ENCODE measurements around the gene GRAP. TPM values are rescaled to one million over a fixed set of nuclear protein-coding genes. Genes with fewer than 3 reads are reported as not detected.

Gene GRAP
- total and polyA plus RNA-seq, 2 donors, result 22.5 to 41.9 TPM

DNA sequence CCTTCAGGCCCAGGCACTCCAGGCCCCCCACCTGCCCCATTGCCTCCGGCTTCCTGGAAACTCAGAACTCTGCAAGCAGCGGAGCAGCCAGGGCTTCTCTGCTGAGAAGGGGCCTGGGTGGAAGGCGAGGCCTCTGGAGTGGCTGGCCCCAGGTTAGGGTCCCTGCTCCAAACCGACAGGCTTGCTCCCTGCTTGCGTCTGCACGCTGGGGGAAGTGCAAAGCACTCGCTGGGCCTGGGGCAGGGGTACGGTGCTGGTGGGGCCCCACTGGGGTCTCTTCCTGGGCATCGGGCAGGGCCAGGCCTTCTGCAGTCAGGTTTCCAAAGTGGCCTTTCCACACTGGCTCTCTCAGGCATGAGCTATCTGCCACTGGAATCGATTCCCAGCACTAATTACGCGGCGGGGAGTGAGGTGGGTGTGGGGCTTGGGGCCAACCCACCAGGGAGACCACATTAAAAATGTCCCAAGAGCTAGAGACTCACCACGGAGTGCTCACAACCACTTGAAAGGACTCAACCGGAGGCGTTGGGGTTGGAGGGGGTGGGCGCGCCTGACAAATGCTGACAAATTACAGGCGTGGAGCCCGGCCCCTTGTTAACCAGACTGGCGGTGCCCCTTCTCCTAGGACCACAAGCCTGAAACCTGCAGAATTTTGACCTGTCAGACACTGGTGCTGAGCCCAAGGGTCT is 60.1 kb downstream of the GRAP start:
- H3K9me3 ChIP-seq (ENCODE audit: control insufficient read depth in 2 of 2, insufficient read depth in 1 of 2, low read length in 1 of 2), result no peaks in the 10 kb centered on the region
- 42% methylated on average over 21 of the region's 21 CpGs for WGBS
- no peak overlapping the region for H3K4me3 ChIP-seq (ENCODE audit: low read length in 2 of 2)
- H3K27me3 ChIP-seq (ENCODE audit: control insufficient read depth in 2 of 2, insufficient read depth in 1 of 2, low read length in 1 of 2), result peaks cover 0 to 7% of the 10 kb centered on the region in 2 donors
- peaks cover 3 to 8% of the 10 kb centered on the region in 2 donors for H3K4me1 ChIP-seq (ENCODE audit: control insufficient read depth in 2 of 2, insufficient read depth in 2 of 2, low read length in 2 of 2)
- no peak for DNase-seq (ENCODE audit: low read depth in 6 of 9, low spot score in 9 of 9)
- H3K36me3 ChIP-seq (ENCODE audit: control insufficient read depth in 2 of 2, insufficient read depth in 2 of 2, low read length in 1 of 2), result peaks cover 0 to 15% of the 10 kb centered on the region in 2 donors
- no peak overlapping the region for H3K27ac ChIP-seq (ENCODE audit: low read depth in 1 of 2, low read length in 1 of 2)

DNA sequence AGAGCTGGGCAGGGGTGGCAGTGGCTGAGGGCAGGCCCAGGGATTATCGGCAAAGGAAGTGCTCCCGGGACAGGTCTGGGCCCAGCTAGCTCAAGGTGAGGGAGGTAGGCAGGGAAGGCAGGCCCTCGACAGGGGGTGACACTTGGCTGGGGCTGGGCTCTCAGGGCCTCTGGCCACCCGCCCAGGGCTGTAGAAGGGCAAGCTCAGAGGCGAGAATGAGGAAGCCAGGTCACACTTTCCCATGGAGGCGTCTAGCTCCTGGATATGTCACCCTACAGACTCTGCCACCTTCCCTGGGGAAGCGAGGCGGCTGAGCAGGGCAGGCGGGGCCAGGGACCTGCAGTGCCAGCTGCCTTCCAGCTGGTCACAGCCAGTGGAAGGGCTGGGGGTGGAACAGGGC is 61.3 kb downstream of the GRAP start:
- WGBS, result 96% methylated on average over 9 of the region's 9 CpGs
- peaks cover 3 to 8% of the 10 kb centered on the region in 2 donors for H3K4me1 ChIP-seq (ENCODE audit: control insufficient read depth in 2 of 2, insufficient read depth in 2 of 2, low read length in 2 of 2)

DNA sequence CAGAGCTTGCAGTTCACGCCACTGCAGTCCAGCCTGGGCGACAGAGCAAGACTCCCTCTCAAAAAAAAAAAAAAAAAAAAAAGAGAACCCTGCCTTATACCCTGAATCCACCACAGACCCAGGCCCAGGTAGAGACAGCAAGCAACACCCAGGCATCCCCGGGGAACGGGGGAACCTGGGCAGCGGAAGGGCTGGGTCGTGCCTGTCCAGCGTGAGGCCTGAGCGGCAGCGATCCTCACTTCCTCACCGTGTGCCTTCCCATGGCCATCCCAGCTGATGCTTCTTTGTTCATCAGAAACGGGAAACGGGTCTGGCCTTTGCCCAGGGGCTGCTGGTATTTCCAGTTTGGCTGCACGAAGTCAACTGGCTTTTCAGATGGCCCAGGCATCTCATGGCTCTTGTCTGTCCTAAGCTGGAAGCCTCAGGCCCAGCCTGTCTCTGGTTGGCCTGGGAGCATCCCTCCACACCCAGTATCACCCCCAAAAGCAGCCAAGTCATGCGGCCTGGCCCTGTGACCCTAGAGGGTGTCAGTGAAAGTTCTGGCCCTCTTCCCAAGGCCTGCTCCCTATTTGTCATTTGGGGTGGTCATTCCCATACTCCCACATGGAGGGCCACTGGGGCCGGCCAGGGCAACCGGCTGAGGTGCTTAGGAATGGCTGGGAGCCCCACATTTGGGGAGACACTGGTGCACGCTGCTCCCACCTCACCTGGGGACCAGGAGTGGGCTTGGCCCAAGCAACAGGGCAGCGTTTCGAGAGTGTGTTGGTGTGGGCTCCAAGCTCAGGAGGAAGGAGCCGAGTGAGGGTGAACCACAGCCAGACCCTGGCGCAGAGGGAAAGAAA is 62.3 kb downstream of the GRAP start:
- H3K4me3 ChIP-seq (ENCODE audit: low read length in 2 of 2), result no peak overlapping the region
- H3K4me1 ChIP-seq (ENCODE audit: control insufficient read depth in 2 of 2, insufficient read depth in 2 of 2, low read length in 2 of 2), result peaks cover 3 to 8% of the 10 kb centered on the region in 2 donors
- peaks cover 0 to 15% of the 10 kb centered on the region in 2 donors for H3K36me3 ChIP-seq (ENCODE audit: control insufficient read depth in 2 of 2, insufficient read depth in 2 of 2, low read length in 1 of 2)
- DNase-seq (ENCODE audit: low read depth in 6 of 9, low spot score in 9 of 9), result no peak
- 98% methylated on average over 21 of the region's 21 CpGs for WGBS
- H3K9me3 ChIP-seq (ENCODE audit: control insufficient read depth in 2 of 2, insufficient read depth in 1 of 2, low read length in 1 of 2), result no peaks in the 10 kb centered on the region
- H3K27ac ChIP-seq (ENCODE audit: low read depth in 1 of 2, low read length in 1 of 2), result no peak overlapping the region
- peaks cover 0 to 7% of the 10 kb centered on the region in 2 donors for H3K27me3 ChIP-seq (ENCODE audit: control insufficient read depth in 2 of 2, insufficient read depth in 1 of 2, low read length in 1 of 2)

More for the DNA sequence above, 61.3 kb downstream of the GRAP start:
- no peaks in the 10 kb centered on the region for H3K9me3 ChIP-seq (ENCODE audit: control insufficient read depth in 2 of 2, insufficient read depth in 1 of 2, low read length in 1 of 2)
- DNase-seq (ENCODE audit: low read depth in 6 of 9, low spot score in 9 of 9), result no peak
- no peak overlapping the region for H3K27ac ChIP-seq (ENCODE audit: low read depth in 1 of 2, low read length in 1 of 2)
- H3K4me3 ChIP-seq (ENCODE audit: low read length in 2 of 2), result no peak overlapping the region
- H3K27me3 ChIP-seq (ENCODE audit: control insufficient read depth in 2 of 2, insufficient read depth in 1 of 2, low read length in 1 of 2), result peaks cover 0 to 7% of the 10 kb centered on the region in 2 donors
- peaks cover 0 to 15% of the 10 kb centered on the region in 2 donors for H3K36me3 ChIP-seq (ENCODE audit: control insufficient read depth in 2 of 2, insufficient read depth in 2 of 2, low read length in 1 of 2)

DNA sequence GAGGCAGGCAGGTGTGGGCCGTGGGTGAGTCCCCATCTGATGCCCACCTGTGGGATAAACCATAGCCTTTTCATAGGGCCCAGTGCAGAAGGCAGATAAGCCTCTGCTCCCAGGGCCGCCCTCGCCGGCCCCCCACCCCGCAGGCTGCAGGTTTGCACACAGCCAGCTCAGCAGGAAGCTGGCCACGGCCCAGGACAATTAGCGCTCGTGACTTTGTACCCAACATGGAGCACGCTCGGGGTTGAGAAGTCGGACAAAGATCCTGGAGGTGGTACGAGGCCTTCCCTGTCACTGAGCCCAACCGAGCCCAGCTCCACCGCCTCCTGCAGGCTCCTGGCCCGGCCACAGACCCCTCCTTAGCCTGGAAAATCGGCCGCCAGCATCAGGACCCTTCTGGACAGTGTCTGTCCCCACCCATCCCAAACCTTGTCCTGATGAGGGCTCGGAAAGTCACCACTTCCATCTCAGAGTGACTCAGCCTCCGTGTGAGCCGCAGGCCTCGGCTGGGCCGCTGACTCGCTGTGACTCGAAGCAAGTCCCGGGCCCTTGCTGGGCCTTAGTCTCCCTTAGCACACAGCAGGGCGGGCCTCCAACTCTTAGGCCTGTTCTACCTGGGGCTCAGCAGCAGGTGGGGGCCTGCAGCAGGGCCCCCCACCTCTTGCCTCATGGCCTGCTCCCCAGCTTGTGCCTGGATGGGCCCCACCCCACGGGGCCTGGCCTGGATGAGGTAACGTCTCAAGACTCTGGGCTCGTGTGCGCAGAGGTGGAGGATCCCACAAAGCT is 64.9 kb downstream of the GRAP start:
- H3K4me3 ChIP-seq (ENCODE audit: low read length in 2 of 2), result no peak overlapping the region
- peaks cover 0 to 4% of the 10 kb centered on the region in 2 donors for H3K4me1 ChIP-seq (ENCODE audit: control insufficient read depth in 2 of 2, insufficient read depth in 2 of 2, low read length in 2 of 2)
- H3K27me3 ChIP-seq (ENCODE audit: control insufficient read depth in 2 of 2, insufficient read depth in 1 of 2, low read length in 1 of 2), result peaks cover 0 to 4% of the 10 kb centered on the region in 2 donors
- no peak for DNase-seq (ENCODE audit: low read depth in 6 of 9, low spot score in 9 of 9)
- WGBS, result 94% methylated on average over 30 of the region's 30 CpGs
- H3K36me3 ChIP-seq (ENCODE audit: control insufficient read depth in 2 of 2, insufficient read depth in 2 of 2, low read length in 1 of 2), result peaks cover 0 to 16% of the 10 kb centered on the region in 2 donors
- H3K9me3 ChIP-seq (ENCODE audit: control insufficient read depth in 2 of 2, insufficient read depth in 1 of 2, low read length in 1 of 2), result no peaks in the 10 kb centered on the region
- H3K27ac ChIP-seq (ENCODE audit: low read depth in 1 of 2, low read length in 1 of 2), result no peak overlapping the region

DNA sequence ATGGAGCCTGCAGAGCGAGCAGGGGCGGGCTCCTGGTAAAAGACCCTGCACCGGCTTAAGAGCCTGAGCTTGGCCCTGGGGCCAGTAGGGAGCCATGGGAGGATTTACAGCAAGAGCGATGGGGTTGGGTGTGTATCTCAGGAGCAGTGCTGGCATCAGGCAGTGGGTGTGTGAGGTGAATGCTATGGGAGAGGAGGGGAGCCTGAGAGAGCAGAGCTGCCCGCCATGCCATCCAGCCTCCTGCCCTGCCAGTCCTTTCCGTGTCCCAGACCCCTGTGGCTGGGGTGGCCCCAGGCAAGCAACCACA is 65.5 kb downstream of the GRAP start:
- H3K9me3 ChIP-seq (ENCODE audit: control insufficient read depth in 2 of 2, insufficient read depth in 1 of 2, low read length in 1 of 2), result no peaks in the 10 kb centered on the region
- H3K27ac ChIP-seq (ENCODE audit: low read depth in 1 of 2, low read length in 1 of 2), result no peak overlapping the region
- no peaks in the 10 kb centered on the region for H3K27me3 ChIP-seq (ENCODE audit: control insufficient read depth in 2 of 2, insufficient read depth in 1 of 2, low read length in 1 of 2)
- no peak for DNase-seq (ENCODE audit: low read depth in 6 of 9, low spot score in 9 of 9)
- WGBS, result 97% methylated on average over 6 of the region's 6 CpGs
- H3K4me3 ChIP-seq (ENCODE audit: low read length in 2 of 2), result no peak overlapping the region
- no peaks in the 10 kb centered on the region for H3K4me1 ChIP-seq (ENCODE audit: control insufficient read depth in 2 of 2, insufficient read depth in 2 of 2, low read length in 2 of 2)
- peaks cover 0 to 16% of the 10 kb centered on the region in 2 donors for H3K36me3 ChIP-seq (ENCODE audit: control insufficient read depth in 2 of 2, insufficient read depth in 2 of 2, low read length in 1 of 2)

DNA sequence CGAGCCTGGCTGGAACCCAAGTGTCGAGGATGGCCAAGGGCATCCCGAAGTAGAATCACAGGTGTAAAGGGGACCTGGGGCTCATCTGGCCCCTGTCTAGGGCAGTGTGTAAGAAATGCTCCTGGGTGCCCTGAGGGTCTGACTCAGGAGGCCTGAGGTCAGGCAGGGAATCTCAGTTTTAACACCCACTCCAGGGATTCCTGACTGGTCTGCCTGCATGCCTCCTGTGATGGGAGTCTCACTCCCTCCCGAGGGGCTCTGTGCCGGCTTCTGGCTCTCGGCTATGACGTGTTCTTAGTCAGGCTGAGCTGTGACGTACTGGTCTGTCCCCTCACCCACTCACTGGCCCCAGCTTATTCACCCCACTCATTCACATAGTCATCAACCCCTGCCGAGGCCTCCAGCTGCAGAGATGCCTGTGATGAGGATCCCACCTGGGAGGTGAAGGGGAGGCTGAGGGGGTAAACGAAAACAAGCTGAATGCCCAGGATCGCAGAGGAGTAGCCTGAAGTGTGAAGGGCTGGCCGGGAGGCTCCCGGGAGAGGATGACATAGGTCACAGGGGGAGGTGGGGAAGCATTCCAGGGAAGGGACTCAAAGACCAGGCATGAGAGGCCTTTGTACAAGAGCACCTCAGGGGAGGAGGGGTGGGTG is 65.9 kb downstream of the GRAP start:
- Histone ChIP-seq H3K36me3 (ENCODE audit: control insufficient read depth in 2 of 2, insufficient read depth in 2 of 2, low read length in 1 of 2) (peaks cover 0 to 16% of the 10 kb centered on the region in 2 donors), H3K27me3 (ENCODE audit: control insufficient read depth in 2 of 2, insufficient read depth in 1 of 2, low read length in 1 of 2) (no peaks in the 10 kb centered on the region), H3K4me3 (ENCODE audit: low read length in 2 of 2) (no peak overlapping the region), H3K27ac (ENCODE audit: low read depth in 1 of 2, low read length in 1 of 2) (no peak overlapping the region), H3K9me3 (ENCODE audit: control insufficient read depth in 2 of 2, insufficient read depth in 1 of 2, low read length in 1 of 2) (no peaks in the 10 kb centered on the region), H3K4me1 (ENCODE audit: control insufficient read depth in 2 of 2, insufficient read depth in 2 of 2, low read length in 2 of 2) (no peaks in the 10 kb centered on the region)
- no peak for DNase-seq (ENCODE audit: low read depth in 6 of 9, low spot score in 9 of 9)
- 97% methylated on average over 13 of the region's 13 CpGs for WGBS

DNA sequence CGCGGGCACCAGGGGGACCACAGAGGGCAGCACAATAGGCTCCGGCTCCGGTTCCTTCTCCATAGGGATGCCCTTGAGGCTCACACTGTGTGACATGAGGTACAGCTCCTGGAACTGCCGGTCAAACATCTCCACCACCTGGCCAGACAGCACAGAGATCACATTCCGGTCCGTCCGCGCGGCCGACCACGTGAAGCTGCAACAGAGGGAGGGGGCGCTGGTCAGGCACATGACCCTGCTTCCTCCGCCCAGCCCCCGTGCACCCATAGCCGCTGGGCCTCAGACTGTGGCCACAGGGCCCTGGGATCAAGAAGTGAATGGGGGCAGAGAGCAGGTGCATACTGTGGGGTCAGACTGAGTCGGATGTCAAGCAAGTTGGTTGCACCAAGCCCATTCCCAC is 68.1 kb downstream of the GRAP start:
- Histone ChIP-seq H3K27ac (ENCODE audit: low read depth in 1 of 2, low read length in 1 of 2) (no peak overlapping the region), H3K4me1 (ENCODE audit: control insufficient read depth in 2 of 2, insufficient read depth in 2 of 2, low read length in 2 of 2) (no peaks in the 10 kb centered on the region), H3K27me3 (ENCODE audit: control insufficient read depth in 2 of 2, insufficient read depth in 1 of 2, low read length in 1 of 2) (no peaks in the 10 kb centered on the region), H3K36me3 (ENCODE audit: control insufficient read depth in 2 of 2, insufficient read depth in 2 of 2, low read length in 1 of 2) (peaks cover 0 to 12% of the 10 kb centered on the region in 2 donors), H3K4me3 (ENCODE audit: low read length in 2 of 2) (no peak overlapping the region), H3K9me3 (ENCODE audit: control insufficient read depth in 2 of 2, insufficient read depth in 1 of 2, low read length in 1 of 2) (no peaks in the 10 kb centered on the region)
- DNase-seq (ENCODE audit: low read depth in 6 of 9, low spot score in 9 of 9), result no peak
- 97% methylated on average over 17 of the region's 17 CpGs for WGBS

DNA sequence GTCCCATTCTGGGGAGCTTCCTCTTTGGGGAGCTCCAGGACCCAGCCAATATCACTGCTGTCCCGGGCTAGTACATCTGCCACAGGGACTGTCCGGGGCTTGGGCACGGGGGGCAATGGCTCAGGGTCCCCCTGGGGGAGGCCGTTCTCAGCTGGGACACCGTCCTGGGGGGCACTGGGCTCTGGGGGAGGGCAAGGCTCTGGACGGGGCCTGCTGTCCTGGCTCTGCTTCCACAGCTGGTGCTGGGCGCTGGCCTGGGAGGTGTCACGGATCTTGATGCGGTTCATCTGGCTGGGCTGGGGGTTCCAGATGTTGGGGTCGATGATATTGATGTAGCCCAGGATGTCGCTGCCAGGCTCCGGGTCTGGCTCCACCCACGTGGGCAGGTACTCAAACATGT is 68.7 kb downstream of the GRAP start:
- WGBS, result 98% methylated on average over 13 of the region's 13 CpGs
- no peak for DNase-seq (ENCODE audit: low read depth in 6 of 9, low spot score in 9 of 9)
- Histone ChIP-seq H3K4me3 (ENCODE audit: low read length in 2 of 2) (no peak overlapping the region), H3K9me3 (ENCODE audit: control insufficient read depth in 2 of 2, insufficient read depth in 1 of 2, low read length in 1 of 2) (no peaks in the 10 kb centered on the region), H3K27me3 (ENCODE audit: control insufficient read depth in 2 of 2, insufficient read depth in 1 of 2, low read length in 1 of 2) (no peaks in the 10 kb centered on the region), H3K4me1 (ENCODE audit: control insufficient read depth in 2 of 2, insufficient read depth in 2 of 2, low read length in 2 of 2) (no peaks in the 10 kb centered on the region), H3K36me3 (ENCODE audit: control insufficient read depth in 2 of 2, insufficient read depth in 2 of 2, low read length in 1 of 2) (peaks cover 0 to 13% of the 10 kb centered on the region in 2 donors), H3K27ac (ENCODE audit: low read depth in 1 of 2, low read length in 1 of 2) (no peak overlapping the region)

All from thymus (tissue), 11 donors.